GM18505 (cell line): ENCODE measurements around the gene FAM228A.

Source experiments
- ATAC-seq: cut with Tn5 transposase; IDR thresholded peaks from one replicate; pipeline ENCODE4 v1.9.1; 2021; ENCODE audit not compliant: unreplicated experiment
- POLR2A ChIP-seq: IDR thresholded peaks from 4 replicates; pipeline ENCODE4 v1.6.1; 2011; ENCODE audit warnings: borderline replicate concordance; ENCODE audit not compliant: insufficient read depth, insufficient read length; ENCODE audit errors: extremely low read depth

The FAM228A gene

GRCh38 chr2:24206242-24206641 is 31.4 kb downstream of the FAM228A start:
- no peak for TF ChIP-seq POLR2A
- no peak for ATAC-seq

- TF ChIP-seq POLR2A = no peak
- ATAC-seq = no peak
These were observed 31.9 kb downstream of the FAM228A start for GRCh38 chr2:24206714-24207113.

- ATAC-seq = no peak
- no peak for TF ChIP-seq POLR2A
These were observed 32.5 kb downstream of the FAM228A start for GRCh38 chr2:24207359-24207758.

- no peak for ATAC-seq
These were observed 33.6 kb downstream of the FAM228A start for GRCh38 chr2:24208490-24208889.

GRCh38 chr2:24209389-24210105 is 34.7 kb downstream of the FAM228A start:
- no peak for ATAC-seq
- TF ChIP-seq POLR2A = no peak

More at GRCh38 chr2:24208490-24208889, 33.6 kb downstream of the FAM228A start:
- no peak for TF ChIP-seq POLR2A

GRCh38 chr2:24210106-24210455 is 35.2 kb downstream of the FAM228A start:
- TF ChIP-seq POLR2A = no peak

GRCh38 chr2:24210723-24211122 is 35.9 kb downstream of the FAM228A start:
- no peak for ATAC-seq
- no peak for TF ChIP-seq POLR2A

More at GRCh38 chr2:24210106-24210455, 35.2 kb downstream of the FAM228A start:
- no peak for ATAC-seq

- ATAC-seq = no peak
- TF ChIP-seq POLR2A = no peak
These were observed 36.6 kb downstream of the FAM228A start for GRCh38 chr2:24211408-24211807.

GRCh38 chr2:24214880-24215279 is 40.0 kb downstream of the FAM228A start:
- TF ChIP-seq POLR2A = no peak

GRCh38 chr2:24220554-24221291 is 45.9 kb downstream of the FAM228A start:
- TF ChIP-seq POLR2A = no peak
- no peak for ATAC-seq

More at GRCh38 chr2:24214880-24215279, 40.0 kb downstream of the FAM228A start:
- peak; percentile 95 for ATAC-seq

GRCh38 chr2:24221343-24222050 is 46.6 kb downstream of the FAM228A start:
- TF ChIP-seq POLR2A = no peak
- ATAC-seq = no peak

- no peak for TF ChIP-seq POLR2A
- ATAC-seq = no peak
These were observed 48.1 kb downstream of the FAM228A start for GRCh38 chr2:24222946-24223345.

GRCh38 chr2:24225499-24226242 is 50.8 kb downstream of the FAM228A start:
- no peak for TF ChIP-seq POLR2A
- ATAC-seq = no peak
